ENCODE data around the gene OSGIN1.

Gene OSGIN1

GRCh38 chr16:83964684-83965443 lies 11.8 kb downstream of the OSGIN1 start:
- TF ChIP-seq CTCF (IDR thresholded peaks at IDR 0.05; ENCODE audit: insufficient read depth, low read depth, low read length, missing control alignments): no peak
- DNase-seq (ENCODE audit: low read depth): no peak
- no peak overlapping the region for H3K4me3 ChIP-seq (ENCODE audit: low read length)

GRCh38 chr16:83965444-83966152 lies 12.6 kb downstream of the OSGIN1 start:
- DNase-seq (ENCODE audit: low read depth): no peak
- no peak for TF ChIP-seq CTCF (IDR thresholded peaks at IDR 0.05; ENCODE audit: insufficient read depth, low read depth, low read length, missing control alignments)
- no peak overlapping the region for H3K4me3 ChIP-seq (ENCODE audit: low read length)

GRCh38 chr16:83966153-83966696 lies 13.2 kb downstream of the OSGIN1 start:
- TF ChIP-seq CTCF (IDR thresholded peaks at IDR 0.05; ENCODE audit: insufficient read depth, low read depth, low read length, missing control alignments): no peak
- H3K4me3 ChIP-seq (ENCODE audit: low read length): no peak overlapping the region
- no peak for DNase-seq (ENCODE audit: low read depth)

- DNase-seq (ENCODE audit: low read depth): no peak
- TF ChIP-seq CTCF (IDR thresholded peaks at IDR 0.05; ENCODE audit: insufficient read depth, low read depth, low read length, missing control alignments): no peak
- H3K4me3 ChIP-seq (ENCODE audit: low read length): no peak overlapping the region
Measured at GRCh38 chr16:83967091-83967490, 14.1 kb downstream of the OSGIN1 start.

GRCh38 chr16:83967838-83968305 lies 14.8 kb downstream of the OSGIN1 start, which contains the start of gene NECAB2:
NECAB2 (plus strand) TSS chr16:83968244; CDS start chr16:83968649, 405 bp downstream.
- peak; percentile 22 for DNase-seq (ENCODE audit: low read depth)
- peak; percentile 28 for TF ChIP-seq CTCF (IDR thresholded peaks at IDR 0.05; ENCODE audit: insufficient read depth, low read depth, low read length, missing control alignments)
- H3K4me3 ChIP-seq (ENCODE audit: low read length): no peak within 1 kb of the TSS

GRCh38 chr16:83968306-83968851 lies 15.3 kb downstream of the OSGIN1 start:
- no peak overlapping the region for H3K4me3 ChIP-seq (ENCODE audit: low read length)
- no peak for DNase-seq (ENCODE audit: low read depth)
- TF ChIP-seq CTCF (IDR thresholded peaks at IDR 0.05; ENCODE audit: insufficient read depth, low read depth, low read length, missing control alignments): no peak
